Colon (tissue), 2 donors: ENCODE measurements around the gene KDM1A.

Experiments used
- FAIRE-seq: peaks from 2 replicates; lab custom pipeline; 2012; peaks lifted over from hg19 to GRCh38; lab: Jason Lieb, UNC
- donor health status: control.
- donor health status: control.

Gene KDM1A

DNA sequence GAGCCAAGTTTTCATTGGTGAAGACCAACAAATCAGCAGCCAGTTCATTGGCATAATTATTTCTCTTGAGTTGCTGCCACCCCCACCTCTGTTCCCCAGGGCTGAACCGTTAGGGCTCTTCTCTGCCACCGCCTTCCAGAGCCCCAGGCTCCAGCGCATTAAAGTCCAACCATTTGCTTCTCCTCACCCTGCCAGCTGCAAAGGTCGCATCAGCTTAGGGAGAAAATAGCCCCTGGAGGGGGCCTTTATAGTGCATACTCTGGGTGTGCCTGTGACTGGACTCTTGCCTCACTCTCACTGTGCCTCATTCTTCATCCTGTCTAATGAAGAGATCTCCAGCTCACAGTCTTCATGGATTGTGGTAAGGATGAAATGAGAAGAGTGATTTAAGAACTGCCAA is 50.4 kb downstream of the KDM1A start:
- FAIRE-seq = no peak

- no peak for FAIRE-seq
These were observed 54.7 kb downstream of the KDM1A start for GRCh38 chr1:23074012-23074411.

- no peak for FAIRE-seq
These were observed 59.8 kb downstream of the KDM1A start for GRCh38 chr1:23079025-23079424.

DNA sequence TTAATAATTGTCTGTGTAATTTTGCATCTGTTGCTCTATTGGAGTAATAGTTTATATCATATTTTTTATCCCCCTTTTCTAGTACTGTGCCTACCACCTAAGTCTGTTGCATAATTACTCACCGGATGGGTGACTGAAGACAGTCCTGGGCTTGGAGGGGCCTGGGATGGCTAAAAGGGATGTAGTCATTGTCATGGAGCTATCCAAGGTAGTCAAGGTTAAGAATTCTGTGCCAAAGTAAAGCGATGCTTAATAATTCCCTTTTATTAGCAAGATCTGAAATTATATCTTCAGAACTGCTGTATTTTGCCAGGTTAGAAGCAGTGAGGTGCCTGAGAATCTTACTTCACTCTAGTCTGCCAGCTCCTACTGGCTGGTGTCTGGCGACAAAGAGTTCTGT is 61.6 kb downstream of the KDM1A start:
- FAIRE-seq = no peak

DNA sequence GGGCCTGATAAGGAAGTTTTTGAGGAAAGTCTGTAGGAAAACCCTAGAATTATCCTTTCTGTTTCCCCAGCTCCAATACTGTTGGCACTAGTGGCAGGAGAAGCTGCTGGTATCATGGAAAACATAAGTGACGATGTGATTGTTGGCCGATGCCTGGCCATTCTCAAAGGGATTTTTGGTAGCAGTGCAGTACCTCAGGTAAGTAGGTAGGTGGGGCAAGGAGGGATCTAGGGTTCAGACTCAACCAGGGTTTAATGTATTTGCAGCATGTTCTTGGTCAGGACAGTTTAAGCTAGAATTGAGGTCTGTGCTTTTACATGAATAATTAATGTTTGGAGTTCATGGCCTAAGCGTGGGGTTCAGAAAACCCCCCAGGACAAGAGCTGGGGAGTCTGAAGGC is 62.1 kb downstream of the KDM1A start:
- no peak for FAIRE-seq

GRCh38 chr1:23083714-23084480 is 64.6 kb downstream of the KDM1A start:
- FAIRE-seq = no peak

DNA sequence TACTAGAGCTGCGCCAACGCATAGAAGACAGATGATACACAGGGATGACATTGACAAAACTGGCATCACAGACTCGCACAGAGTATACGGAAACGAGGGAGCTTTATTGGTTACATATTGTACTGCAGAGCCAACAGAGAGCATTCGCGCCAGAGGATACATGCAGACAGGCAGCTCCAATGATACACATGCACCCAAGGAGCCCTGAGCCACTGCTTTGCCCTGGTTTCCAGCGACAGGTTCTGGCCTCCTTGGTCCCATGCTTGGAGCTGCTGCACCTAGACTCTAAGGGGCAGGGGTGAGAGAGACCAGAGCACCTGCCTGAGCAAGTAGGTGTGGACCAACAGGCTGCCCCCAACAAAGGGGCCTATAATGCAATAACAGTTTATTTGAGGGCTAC is 65.6 kb downstream of the KDM1A start:
- FAIRE-seq = no peak

GRCh38 chr1:23085696-23086095 is 66.4 kb downstream of the KDM1A start:
- no peak for FAIRE-seq

GRCh38 chr1:23088027-23088426 is 68.8 kb downstream of the KDM1A start:
- no peak for FAIRE-seq

GRCh38 chr1:23090056-23090455 is 70.8 kb downstream of the KDM1A start:
- FAIRE-seq = no peak

DNA sequence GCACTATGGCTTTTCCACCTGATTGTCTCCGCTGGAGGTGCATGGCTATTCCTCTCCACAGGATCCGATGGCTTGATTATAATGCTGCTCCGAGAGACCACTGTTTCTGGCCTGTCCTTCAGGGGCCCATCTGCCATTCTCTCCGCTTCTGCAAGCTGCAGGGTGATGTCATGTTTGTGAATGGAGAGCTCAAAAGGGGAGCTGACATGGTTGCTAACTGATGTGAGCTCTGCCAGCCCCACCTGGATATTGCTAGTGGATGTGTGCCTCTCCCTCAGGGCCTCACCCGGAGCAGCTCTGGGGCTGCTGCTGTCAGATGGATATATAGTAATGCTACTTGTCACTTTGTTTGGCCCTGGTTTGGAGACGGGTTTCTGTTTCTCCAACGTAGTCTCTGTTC is 72.3 kb downstream of the KDM1A start:
- no peak for FAIRE-seq

DNA sequence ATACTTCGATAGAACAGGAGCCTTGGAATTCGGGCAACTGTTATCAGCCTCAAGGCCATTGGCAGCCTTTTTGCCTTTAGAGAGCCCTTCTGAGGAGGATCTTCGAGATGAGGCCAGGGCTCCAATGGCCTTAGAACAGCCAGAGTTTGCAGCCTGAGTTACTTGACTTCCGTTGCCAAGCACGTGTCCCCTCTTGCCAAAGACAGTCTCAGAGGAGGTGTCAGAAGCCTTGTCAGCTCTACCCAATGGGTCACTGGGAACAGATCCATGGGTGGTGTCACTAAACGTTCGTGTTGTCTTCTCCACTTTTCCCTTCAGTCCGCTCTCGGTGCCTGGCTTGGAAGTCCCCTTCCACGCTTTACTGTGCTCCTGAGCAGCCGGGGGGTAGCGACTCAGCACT is 73.2 kb downstream of the KDM1A start:
- FAIRE-seq = no peak

DNA sequence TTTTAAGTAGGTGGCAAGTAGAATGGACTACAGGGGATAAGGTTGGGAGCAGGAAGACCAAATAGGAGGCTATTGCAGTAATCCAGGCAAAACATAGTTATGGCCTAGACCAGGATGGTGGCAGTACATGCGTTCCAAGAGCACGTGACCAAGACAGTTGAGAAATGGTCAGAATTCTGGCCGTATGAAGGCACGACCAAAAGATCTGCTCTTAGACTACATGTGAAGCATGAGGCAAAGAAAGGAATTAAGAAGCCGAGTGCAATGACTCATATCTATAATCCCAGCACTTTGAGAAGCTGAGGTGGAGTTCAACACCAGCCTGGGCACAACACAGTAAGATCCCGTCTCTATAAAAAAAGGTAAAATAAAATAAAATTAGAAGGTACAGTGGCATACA is 78.0 kb downstream of the KDM1A start:
- no peak for FAIRE-seq

DNA sequence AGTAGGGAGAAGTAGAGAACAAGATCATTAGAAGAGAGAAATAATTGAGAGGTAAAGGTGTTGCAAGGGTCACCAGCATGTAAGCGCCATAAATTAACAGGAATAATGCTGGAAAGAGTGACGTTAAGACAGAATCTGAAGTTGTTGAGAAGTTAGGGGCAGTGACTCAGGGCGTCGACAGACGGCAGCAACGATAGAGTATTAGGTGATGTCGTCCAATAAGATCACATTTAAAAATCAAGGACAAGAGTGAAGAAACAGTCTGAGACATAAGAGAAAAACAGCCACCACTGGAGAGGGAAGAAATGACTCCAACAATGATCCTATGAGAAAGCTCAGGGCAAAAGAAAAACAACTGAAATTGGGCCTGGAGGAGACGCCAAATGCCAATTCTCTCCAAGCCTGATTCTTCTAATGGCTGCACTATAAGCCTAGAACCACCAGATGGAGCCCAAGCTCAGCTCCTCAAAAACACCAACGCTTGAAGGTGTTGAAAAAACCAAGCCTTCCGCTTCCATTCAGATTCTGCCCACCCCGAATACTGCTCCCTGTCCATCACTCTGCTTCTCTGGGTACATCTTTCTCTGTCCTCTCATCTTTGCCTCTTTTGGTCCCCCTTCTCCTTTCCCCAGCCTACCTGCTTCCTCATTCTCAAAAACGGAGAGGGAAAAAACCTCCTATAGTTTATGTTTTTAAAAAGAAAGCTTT is 79.3 kb downstream of the KDM1A start:
- FAIRE-seq = no peak

- FAIRE-seq = no peak
These were observed 79.9 kb downstream of the KDM1A start for GRCh38 chr1:23099171-23099536.

GRCh38 chr1:23100074-23100748 is 80.9 kb downstream of the KDM1A start:
- FAIRE-seq = no peak

DNA sequence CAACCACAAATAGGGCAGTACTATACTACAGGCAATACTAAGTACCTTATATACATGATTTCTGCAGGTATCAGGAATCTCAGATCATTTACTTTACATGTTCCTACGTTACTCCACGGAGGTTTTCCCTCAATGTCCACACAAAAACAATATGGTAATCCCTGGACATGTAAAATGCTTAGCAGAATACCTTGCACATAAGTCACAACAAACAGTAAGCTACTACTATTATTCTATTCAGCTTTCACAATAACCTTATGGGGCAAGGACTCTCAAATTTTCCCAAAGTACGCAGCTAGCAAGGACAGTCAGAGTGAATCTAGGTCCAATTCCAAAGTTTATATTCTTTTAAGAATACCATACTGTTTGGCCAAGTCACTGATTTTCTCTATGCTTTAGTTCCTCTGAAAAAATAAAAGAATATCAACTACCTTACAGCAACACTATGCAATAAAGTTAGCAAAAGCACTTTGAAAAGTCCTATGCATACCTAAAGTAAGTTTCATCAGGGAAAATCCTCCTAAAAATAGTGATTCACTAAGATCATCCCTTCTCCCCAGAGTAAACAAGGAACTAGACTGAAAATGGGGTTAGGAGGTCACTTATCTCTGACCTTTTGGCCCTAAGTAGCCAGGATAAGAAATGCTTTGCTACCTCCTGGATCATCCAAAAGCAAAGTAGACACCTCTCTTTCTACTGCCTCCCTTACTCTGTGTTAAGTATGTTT is 82.0 kb downstream of the KDM1A start:
- FAIRE-seq = no peak

- FAIRE-seq = no peak
These were observed 82.6 kb downstream of the KDM1A start for GRCh38 chr1:23101887-23102286.

GRCh38 chr1:23102289-23102688 is 83.0 kb downstream of the KDM1A start:
- FAIRE-seq = no peak

DNA sequence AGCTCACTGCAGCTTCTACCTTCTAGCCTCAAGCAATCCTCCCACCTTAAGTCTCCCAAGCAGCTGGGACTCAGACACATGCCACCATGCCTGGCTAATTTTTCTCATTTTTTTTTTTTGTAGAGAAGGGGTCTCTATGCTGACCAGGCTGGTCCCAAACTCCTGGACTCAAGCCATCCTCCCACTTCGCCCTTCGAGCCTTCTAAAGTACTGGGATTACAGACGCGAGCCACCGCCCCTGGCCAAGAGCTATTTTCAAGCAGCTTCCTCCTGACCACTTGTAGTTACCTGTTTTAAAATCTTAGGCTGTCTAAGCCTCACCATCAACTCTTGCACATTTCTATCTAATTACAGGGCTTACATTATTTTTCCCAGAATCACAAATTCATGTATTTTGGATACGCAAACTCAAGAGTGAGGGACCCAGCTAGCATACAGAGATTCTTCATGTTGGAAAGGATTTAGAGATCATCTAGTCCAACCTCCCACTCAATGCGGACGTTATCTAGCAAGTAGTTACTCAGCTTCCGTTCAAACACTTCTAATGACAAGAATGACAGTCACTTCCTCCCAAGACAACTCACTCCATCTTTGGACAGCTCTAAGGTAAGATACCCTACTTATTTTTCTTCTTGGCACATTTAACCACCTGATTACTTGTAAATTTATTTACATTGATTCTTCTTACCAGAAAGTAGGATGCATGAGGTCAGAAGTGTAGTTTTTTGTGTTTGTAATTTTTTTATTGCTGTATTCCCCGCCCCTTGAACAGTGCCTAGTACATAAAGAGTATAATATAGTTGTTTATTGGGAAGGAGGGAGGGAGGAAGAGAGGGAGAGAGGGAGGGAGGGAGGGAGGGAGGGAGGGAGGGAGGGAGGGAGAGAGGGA is 84.0 kb downstream of the KDM1A start:
- no peak for FAIRE-seq

DNA sequence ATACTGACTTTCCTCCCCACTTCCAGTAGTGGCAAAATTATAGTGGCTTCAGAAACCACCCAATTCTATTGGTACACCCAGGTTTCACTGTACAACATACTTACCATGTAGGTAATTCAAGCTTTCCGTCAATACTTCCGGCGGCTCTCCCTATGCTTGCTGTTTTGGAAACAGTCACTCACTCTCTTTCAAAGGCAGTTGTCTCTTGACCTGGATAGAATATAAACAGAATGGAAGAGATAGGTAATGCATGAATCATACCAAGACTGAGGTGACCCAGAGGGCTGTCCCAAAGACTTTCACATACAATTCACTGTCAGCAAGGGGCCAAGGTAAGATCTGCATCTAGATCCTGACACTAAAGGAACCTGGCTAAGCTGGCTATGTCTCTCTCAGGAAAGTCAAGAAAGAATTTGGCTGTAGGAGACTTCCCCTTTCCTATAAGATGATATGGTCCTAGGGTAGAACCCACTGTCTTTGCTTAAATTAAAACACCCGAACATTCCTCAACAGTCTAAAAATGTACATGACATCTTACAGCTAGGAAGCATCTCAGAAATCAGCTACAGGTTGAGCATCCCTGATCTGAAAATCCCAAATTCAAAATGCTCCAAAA is 89.8 kb downstream of the KDM1A start:
- no peak for FAIRE-seq
